Parathyroid adenoma (tissue), 2 donors: ENCODE data around the gene SH3GLB2.

Source experiments
- H2AFZ ChIP-seq: fragments of 300-600 bp; sonication (generic); one replicate; pipeline ENCODE4 v1.7.0; 2017; ENCODE audit warnings: antibody characterized with exemption, mild to moderate bottlenecking
- H3K27ac ChIP-seq: fragments of 300-600 bp; sonication (generic); one replicate; pipeline ENCODE4 v1.7.0; 2017
- H3K27me3 ChIP-seq: fragments of 300-600 bp; sonication (generic); one replicate; pipeline ENCODE4 v1.7.0; 2017; ENCODE audit warnings: low read length; ENCODE audit not compliant: control insufficient read depth, insufficient read depth
- H3K36me3 ChIP-seq: fragments of 300-600 bp; sonication (generic); one replicate; pipeline ENCODE4 v1.7.0; 2017; ENCODE audit warnings: low read length; ENCODE audit not compliant: control insufficient read depth, insufficient read depth
- H3K4me1 ChIP-seq: fragments of 300-600 bp; sonication (generic); one replicate; pipeline ENCODE4 v1.7.0; 2017; ENCODE audit warnings: control low read depth
- H3K4me2 ChIP-seq: fragments of 300-600 bp; sonication (generic); one replicate; pipeline ENCODE4 v1.7.0; 2017; ENCODE audit warnings: low read length
- H3K4me3 ChIP-seq: fragments of 300-600 bp; sonication (generic); one replicate; pipeline ENCODE4 v1.7.0; 2017; ENCODE audit warnings: low read depth, low read length
- H3K79me2 ChIP-seq: fragments of 300-600 bp; sonication (generic); one replicate; pipeline ENCODE4 v1.7.0; 2017; ENCODE audit warnings: control low read depth
- H3K9ac ChIP-seq: fragments of 300-600 bp; sonication (generic); one replicate; pipeline ENCODE4 v1.7.0; 2017; ENCODE audit warnings: mild to moderate bottlenecking
- H3K9me3 ChIP-seq: fragments of 300-600 bp; sonication (generic); one replicate; pipeline ENCODE4 v1.7.0; 2017; ENCODE audit warnings: low read length; ENCODE audit not compliant: control insufficient read depth
- TF ChIP-seq, protein P1 (sequence below): fragments of 300-600 bp; sonication (generic); IDR thresholded peaks from one replicate; pipeline ENCODE4 v1.7.0; 2017; ENCODE audit warnings: antibody characterized with exemption, mild to moderate bottlenecking
- donor health status: primary hyperparathyroidism.

Gene SH3GLB2

DNA sequence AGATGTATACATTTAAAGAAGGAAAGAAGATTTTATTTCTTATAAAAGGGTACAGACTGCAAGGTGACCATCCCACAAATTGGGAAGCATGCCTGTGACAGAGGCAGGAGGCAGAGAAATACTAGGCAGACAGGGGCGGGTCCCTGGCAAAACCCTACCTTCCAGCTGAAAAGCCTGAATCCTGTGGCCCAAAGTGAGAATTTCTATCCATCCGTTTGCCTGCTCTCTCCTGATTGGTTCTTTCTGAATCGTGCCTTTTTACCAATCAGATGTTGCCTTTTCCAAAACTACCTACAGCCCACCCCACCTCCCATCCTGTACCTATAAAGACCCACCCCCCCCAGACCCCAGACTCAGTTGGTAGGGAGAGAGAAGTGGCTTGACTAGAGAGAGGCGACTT, 3.4 kb upstream of the SH3GLB2 start:
- TF ChIP-seq, protein P1, sequence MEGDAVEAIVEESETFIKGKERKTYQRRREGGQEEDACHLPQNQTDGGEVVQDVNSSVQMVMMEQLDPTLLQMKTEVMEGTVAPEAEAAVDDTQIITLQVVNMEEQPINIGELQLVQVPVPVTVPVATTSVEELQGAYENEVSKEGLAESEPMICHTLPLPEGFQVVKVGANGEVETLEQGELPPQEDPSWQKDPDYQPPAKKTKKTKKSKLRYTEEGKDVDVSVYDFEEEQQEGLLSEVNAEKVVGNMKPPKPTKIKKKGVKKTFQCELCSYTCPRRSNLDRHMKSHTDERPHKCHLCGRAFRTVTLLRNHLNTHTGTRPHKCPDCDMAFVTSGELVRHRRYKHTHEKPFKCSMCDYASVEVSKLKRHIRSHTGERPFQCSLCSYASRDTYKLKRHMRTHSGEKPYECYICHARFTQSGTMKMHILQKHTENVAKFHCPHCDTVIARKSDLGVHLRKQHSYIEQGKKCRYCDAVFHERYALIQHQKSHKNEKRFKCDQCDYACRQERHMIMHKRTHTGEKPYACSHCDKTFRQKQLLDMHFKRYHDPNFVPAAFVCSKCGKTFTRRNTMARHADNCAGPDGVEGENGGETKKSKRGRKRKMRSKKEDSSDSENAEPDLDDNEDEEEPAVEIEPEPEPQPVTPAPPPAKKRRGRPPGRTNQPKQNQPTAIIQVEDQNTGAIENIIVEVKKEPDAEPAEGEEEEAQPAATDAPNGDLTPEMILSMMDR, result no peak
- Histone ChIP-seq H3K4me2 (no peak overlapping the region), H3K9me3 (no peaks in the 10 kb centered on the region), H3K4me1 (no peaks in the 10 kb centered on the region), H2AFZ (no peak overlapping the region), H3K36me3 (no peaks in the 10 kb centered on the region), H3K27ac (no peak overlapping the region), H3K4me3 (no peak overlapping the region), H3K27me3 (no peaks in the 10 kb centered on the region), H3K9ac (no peak overlapping the region), H3K79me2 (no peaks in the 10 kb centered on the region)

DNA sequence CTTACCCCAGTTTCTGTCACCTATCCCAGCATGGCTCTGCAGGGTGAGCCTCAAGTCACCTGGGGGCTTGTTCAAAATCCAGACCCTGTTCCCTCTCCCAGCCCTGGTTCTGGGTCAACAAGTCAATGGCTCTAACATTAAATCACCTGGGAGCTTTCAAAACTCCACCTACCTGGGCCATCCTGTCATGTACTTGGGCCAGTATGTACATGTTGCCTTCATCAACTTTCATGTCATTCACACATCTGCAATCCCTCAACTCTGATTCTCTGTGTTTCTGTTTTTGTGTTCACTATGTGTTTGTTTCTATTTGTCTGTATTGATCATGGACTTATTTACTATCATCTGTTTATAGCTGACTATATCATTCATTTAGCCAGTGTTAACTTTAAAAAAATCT, 2.1 kb upstream of the SH3GLB2 start:
- no peak overlapping the region for H3K4me3 ChIP-seq
- H3K4me1 ChIP-seq, result no peaks in the 10 kb centered on the region
- no peak overlapping the region for H3K27ac ChIP-seq
- H3K27me3 ChIP-seq, result no peaks in the 10 kb centered on the region
- no peaks in the 10 kb centered on the region for H3K9me3 ChIP-seq
- TF ChIP-seq, protein P1, result no peak
- H3K36me3 ChIP-seq, result no peaks in the 10 kb centered on the region
- no peak overlapping the region for H2AFZ ChIP-seq
- no peak overlapping the region for H3K4me2 ChIP-seq
- H3K79me2 ChIP-seq, result no peaks in the 10 kb centered on the region
- H3K9ac ChIP-seq, result no peak overlapping the region

DNA sequence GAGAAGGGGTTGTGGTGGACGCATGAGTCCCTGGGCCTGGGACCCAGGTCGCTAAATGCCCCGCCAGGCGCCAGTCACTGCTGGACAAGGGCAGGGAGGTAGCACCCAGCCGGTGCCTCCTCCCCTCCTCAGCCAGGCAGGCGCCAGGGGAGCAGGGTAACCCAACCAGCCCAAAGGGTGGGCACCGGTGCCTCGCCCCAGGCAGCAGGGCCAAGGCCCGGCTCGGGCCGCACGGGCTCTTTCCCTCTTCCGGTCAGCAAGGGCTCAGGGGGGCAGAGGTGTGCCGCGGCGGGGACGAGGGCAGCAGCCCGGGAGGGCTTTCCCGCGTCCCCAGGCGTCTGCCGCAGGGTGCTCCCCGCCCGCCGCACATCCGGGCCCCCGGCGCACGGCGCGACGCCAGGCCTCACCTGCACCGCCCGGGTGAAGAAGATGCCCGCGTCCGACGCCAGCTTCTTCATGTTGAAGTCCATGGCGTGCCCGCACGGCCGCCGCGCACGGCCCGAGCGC, 393 bp downstream of the SH3GLB2 start:
- no peaks in the 10 kb centered on the region for H3K9me3 ChIP-seq
- H3K4me2 ChIP-seq, result peak overlapping the region; percentile 87
- peak overlapping the region; percentile 92 for H3K27ac ChIP-seq
- peaks cover 8% of the 10 kb centered on the region for H3K4me1 ChIP-seq
- no peaks in the 10 kb centered on the region for H3K27me3 ChIP-seq
- peak overlapping the region; percentile 67 for H3K9ac ChIP-seq
- H2AFZ ChIP-seq, result peak overlapping the region; percentile 60
- H3K36me3 ChIP-seq, result no peaks in the 10 kb centered on the region
- TF ChIP-seq, protein P1, result no peak
- peaks cover 6% of the 10 kb centered on the region for H3K79me2 ChIP-seq
- H3K4me3 ChIP-seq, result peak overlapping the region; percentile 69

DNA sequence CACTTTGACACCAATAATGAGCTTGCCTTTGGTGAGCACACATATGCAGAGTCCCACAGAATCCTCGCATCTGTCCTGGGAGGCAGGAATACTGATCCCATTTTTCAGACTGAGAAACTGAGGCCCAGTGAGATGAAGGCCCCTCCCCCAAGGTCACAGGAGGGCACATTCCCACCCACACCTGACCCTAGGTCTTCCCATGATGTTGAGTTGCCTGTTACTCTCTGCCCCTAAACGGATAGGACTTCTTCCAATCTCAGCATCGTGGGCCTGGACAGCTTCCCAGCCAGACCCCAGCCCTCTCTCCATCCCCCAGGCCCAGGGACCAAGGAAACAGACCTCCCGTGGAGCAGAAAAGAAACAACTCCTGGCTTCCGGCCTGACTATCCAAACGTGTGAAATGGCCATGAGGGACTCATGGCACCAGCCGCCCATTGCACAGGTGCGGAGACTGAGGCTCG, 877 bp downstream of the SH3GLB2 start:
- Histone ChIP-seq H3K4me1 (peaks cover 11% of the 10 kb centered on the region), H3K4me3 (peak overlapping the region; percentile 69), H3K36me3 (no peaks in the 10 kb centered on the region), H3K79me2 (peaks cover 6% of the 10 kb centered on the region), H3K4me2 (peak overlapping the region; percentile 87), H2AFZ (no peak overlapping the region), H3K27ac (peak overlapping the region; percentile 92), H3K27me3 (no peaks in the 10 kb centered on the region), H3K9ac (no peak overlapping the region), H3K9me3 (no peaks in the 10 kb centered on the region)
- TF ChIP-seq, protein P1, result no peak
